Gastrocnemius medialis (tissue), 4 donors: ENCODE results near the gene DNAH3. TPM values are rescaled to one million over a fixed set of nuclear protein-coding genes. Genes with fewer than 3 reads are reported as not detected.

Experiments
- ATAC-seq, 2 donors: fragments of 150-250 bp; one replicate each; pipeline ENCODE4 v1.9.1; 2016
- DNase-seq, 2 donors: peaks; one replicate each; pipeline ENCODE4 v3.0.0-alpha.2; 2019
- H3K27ac ChIP-seq, 4 donors: fragments of 200-600 bp; sonication (generic); 1 replicate in 1 of 4; 2 replicates in 3 of 4; pipeline ENCODE4 v1.5.1; 2016 to 2018; ENCODE audit warnings: mild to moderate bottlenecking in 2 of 4, moderate library complexity in 1 of 4
- H3K27me3 ChIP-seq, 3 donors: fragments of 200-600 bp; sonication (generic) in 2 of 3; 1 replicate in 1 of 3; 2 replicates in 2 of 3; pipeline versions ENCODE4 v1.5.1 to v1.6.0; 2016 to 2019; ENCODE audit warnings: mild to moderate bottlenecking in 1 of 3, moderate library complexity in 1 of 3
- H3K36me3 ChIP-seq, 2 donors: fragments of 200-600 bp; sonication (generic) in 1 of 2; one replicate each; pipeline ENCODE4 v1.5.1; 2017 to 2018
- H3K4me1 ChIP-seq, 2 donors: fragments of 200-600 bp; sonication (generic) in 1 of 2; one replicate each; pipeline ENCODE4 v1.5.1; 2016 to 2017; ENCODE audit warnings: mild to moderate bottlenecking in 2 of 2
- H3K4me3 ChIP-seq, 4 donors: fragments of 200-600 bp; sonication (generic) in 3 of 4; 1 replicate in 1 of 4; 2 replicates in 3 of 4; pipeline ENCODE4 v1.5.1; 2016 to 2019; ENCODE audit warnings: mild to moderate bottlenecking in 2 of 4
- H3K9me3 ChIP-seq, 3 donors: fragments of 200-600 bp; sonication (generic) in 2 of 3; 1 replicate in 1 of 3; 2 replicates in 2 of 3; pipeline ENCODE4 v1.5.1; 2016 to 2019
- POLR2A ChIP-seq, 2 donors: fragments of 450-650 bp; IDR thresholded peaks; one replicate each; pipeline ENCODE4 v1.6.1; 2017; ENCODE audit warnings: antibody characterized with exemption in 2 of 2, mild to moderate bottlenecking in 2 of 2, moderate library complexity in 2 of 2
- in situ Hi-C, 4 donors: fragments of 200-750 bp; cut with MboI; loops; one replicate each; pipeline versions ENCODE4 v1.15.0 to v1.8.0; 2017; ENCODE audit warnings: low sequenced_read_pairs in 4 of 4
- intact Hi-C: fragments of 100-400 bp; cut with DNase I; formaldehyde crosslinking; loops from one replicate; pipeline ENCODE4 v1.15.1; 2023; ENCODE audit warnings: low total_unique reads
- total RNA-seq, 4 donors: library from RNA; depleted of rRNA; stranded (reverse); fragments of >200 nt; gene quantifications; one replicate each; pipeline versions ENCODE4 v1.1.0 to v1.2.3, GENCODE V29; 2016
- TF ChIP-seq, protein P1 (sequence below), 5 experiments: fragments of 450-650 bp in 3 of 5; fragments of 200-600 bp in 2 of 5; sonication (generic) in 2 of 5; IDR thresholded peaks in 4 of 5; conservative IDR thresholded peaks in 1 of 5; 1 replicate in 4 of 5; 2 replicates in 1 of 5; pipeline ENCODE4 v1.5.1; 2016 to 2019; ENCODE audit warnings: antibody characterized with exemption in 5 of 5, mild to moderate bottlenecking in 3 of 5, moderate library complexity in 3 of 5

Gene DNAH3
- total RNA-seq, 4 donors from 2014 or later = 0.02 to 0.47 (median 0.21) TPM

DNA sequence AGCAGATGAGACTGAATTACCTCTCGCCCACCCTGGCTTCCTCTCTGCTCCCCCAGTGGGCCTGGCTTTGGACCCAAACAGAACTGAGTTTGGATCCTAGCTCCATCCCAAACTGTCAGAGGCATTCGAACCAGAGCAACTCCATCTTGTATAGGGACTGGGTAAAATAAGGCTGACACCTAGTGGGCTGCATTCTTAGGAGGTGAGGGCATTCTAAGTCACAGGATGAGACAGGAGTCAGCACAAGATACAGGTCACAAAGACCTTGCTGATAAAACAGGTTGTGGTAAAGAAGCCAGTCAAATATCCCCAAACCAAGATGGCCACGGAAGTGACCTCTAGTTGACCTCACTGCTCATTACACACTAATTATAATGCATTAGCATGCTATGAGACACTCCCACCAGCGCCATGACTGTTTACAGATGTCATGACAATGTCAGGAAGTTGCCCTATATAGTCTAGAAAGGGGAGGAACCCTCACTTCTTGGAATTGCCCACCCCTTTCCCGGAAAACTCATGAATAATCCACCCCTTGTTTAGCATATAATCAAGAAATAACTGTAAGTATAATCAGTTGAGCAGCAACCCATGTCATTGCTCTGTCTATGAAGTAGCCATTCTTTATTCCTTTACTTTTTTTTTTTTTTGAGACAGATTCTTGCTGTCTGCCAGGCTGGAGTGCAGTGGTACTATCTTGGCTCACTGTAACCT is 205.6 kb downstream of the DNAH3 start:
- no peaks in the 10 kb centered on the region for H3K4me1 ChIP-seq
- no peaks in the 10 kb centered on the region for H3K27me3 ChIP-seq
- ATAC-seq = no peak
- no peak for DNase-seq
- H3K36me3 ChIP-seq = no peaks in the 10 kb centered on the region
- TF ChIP-seq POLR2A (IDR thresholded peaks at IDR 0.05) = no peak
- TF ChIP-seq, protein P1, sequence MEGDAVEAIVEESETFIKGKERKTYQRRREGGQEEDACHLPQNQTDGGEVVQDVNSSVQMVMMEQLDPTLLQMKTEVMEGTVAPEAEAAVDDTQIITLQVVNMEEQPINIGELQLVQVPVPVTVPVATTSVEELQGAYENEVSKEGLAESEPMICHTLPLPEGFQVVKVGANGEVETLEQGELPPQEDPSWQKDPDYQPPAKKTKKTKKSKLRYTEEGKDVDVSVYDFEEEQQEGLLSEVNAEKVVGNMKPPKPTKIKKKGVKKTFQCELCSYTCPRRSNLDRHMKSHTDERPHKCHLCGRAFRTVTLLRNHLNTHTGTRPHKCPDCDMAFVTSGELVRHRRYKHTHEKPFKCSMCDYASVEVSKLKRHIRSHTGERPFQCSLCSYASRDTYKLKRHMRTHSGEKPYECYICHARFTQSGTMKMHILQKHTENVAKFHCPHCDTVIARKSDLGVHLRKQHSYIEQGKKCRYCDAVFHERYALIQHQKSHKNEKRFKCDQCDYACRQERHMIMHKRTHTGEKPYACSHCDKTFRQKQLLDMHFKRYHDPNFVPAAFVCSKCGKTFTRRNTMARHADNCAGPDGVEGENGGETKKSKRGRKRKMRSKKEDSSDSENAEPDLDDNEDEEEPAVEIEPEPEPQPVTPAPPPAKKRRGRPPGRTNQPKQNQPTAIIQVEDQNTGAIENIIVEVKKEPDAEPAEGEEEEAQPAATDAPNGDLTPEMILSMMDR (IDR thresholded peaks at IDR 0.05 in 4 of 5, conservative IDR thresholded peaks at IDR 0.05 in 1 of 5) = no peak
- intact Hi-C loops (no loop called here), in situ Hi-C loops (no loop called here)
- no peak overlapping the region for H3K27ac ChIP-seq
- H3K4me3 ChIP-seq = no peak overlapping the region
- H3K9me3 ChIP-seq = no peaks in the 10 kb centered on the region

DNA sequence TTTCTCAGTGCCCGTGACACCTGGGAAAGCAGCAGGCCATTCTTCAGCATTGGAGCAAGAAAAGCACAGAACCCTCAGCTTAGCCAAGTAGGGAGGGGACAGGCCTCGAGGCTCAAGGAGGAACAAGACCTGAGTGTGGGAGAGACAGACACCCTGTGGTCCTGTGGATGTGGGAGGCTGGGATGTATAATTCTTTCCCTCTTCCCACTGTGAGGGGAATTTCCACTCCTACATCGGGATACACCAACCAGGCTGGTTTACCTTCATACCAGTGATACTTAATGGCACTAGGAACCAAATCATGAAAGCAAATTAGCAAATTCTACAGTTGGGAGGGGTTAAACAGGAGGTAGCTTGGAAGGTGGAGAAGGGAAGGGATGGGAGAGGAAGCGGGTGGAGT is 208.4 kb downstream of the DNAH3 start:
- Histone ChIP-seq H3K27me3 (no peaks in the 10 kb centered on the region), H3K27ac (no peak overlapping the region), H3K4me1 (no peaks in the 10 kb centered on the region), H3K4me3 (no peak overlapping the region), H3K9me3 (no peaks in the 10 kb centered on the region), H3K36me3 (no peaks in the 10 kb centered on the region)
- DNase-seq (no peak), ATAC-seq (no peak)
- in situ Hi-C loops = no loop called here
- TF ChIP-seq POLR2A (IDR thresholded peaks at IDR 0.05) = no peak
- TF ChIP-seq, protein P1 (IDR thresholded peaks at IDR 0.05 in 4 of 5, conservative IDR thresholded peaks at IDR 0.05 in 1 of 5) = no peak
- intact Hi-C loops = no loop called here

DNA sequence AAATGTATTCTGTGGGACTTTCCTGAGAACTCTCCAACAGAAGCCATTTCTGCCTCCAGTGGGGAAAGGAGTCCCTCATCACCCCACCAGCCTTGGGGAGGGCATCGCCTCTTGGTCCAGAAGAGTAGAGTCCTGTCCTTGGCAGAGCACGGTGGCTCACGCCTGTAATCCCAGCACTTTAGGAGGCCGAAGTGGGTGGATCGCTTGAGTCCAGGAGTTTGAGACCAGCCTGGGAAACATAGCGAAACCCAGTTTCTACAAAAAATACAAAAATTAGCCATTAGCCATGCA is 209.1 kb downstream of the DNAH3 start:
- DNase-seq (no peak), ATAC-seq (no peak)
- intact Hi-C loops (no loop called here), in situ Hi-C loops (no loop called here)
- Histone ChIP-seq H3K36me3 (no peaks in the 10 kb centered on the region), H3K27ac (no peak overlapping the region), H3K4me3 (no peak overlapping the region), H3K27me3 (no peaks in the 10 kb centered on the region), H3K4me1 (no peaks in the 10 kb centered on the region), H3K9me3 (no peaks in the 10 kb centered on the region)
- TF ChIP-seq, protein P1 (IDR thresholded peaks at IDR 0.05 in 4 of 5, conservative IDR thresholded peaks at IDR 0.05 in 1 of 5) = no peak
- no peak for TF ChIP-seq POLR2A (IDR thresholded peaks at IDR 0.05)

DNA sequence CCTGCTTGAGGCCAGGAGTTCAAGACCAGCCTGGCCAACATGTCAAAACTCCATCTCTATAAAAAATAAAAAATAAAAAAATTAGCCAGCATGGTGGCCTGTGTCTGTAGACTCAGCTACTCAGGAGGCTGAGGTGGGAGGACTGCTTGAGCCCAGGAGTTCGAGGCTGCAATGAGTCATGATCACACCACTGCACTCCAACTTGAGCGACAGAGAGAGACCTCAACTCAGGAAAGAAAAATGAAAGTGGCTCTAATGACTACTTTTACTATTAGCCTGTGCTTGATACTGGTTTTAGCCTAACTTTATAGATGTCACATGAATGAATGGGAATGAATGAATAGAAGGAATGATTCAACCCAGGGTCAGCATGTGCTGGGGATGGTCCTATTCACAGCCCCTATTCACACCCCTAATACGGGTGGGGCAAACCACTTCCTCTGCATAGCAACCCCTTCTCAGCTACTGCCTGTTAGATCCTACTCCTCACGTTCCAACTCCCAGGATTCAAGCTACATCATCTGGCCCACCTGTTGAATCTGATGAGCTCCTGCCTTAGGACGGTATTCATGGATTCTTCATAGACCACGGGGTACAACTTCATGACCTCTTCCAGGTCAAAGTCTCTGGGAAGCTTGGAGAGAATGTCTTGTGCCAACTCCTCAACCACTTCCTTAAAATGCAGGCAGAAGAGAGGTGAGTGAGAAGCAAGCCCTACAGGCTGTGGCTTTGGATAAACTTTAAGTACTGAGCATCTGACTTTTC is 209.6 kb downstream of the DNAH3 start:
- in situ Hi-C loops = no loop called here
- intact Hi-C loops = no loop called here
- DNase-seq (no peak), ATAC-seq (no peak)
- H3K4me3 ChIP-seq = no peak overlapping the region
- H3K36me3 ChIP-seq = no peaks in the 10 kb centered on the region
- H3K27me3 ChIP-seq = no peaks in the 10 kb centered on the region
- no peak overlapping the region for H3K27ac ChIP-seq
- H3K4me1 ChIP-seq = no peaks in the 10 kb centered on the region
- TF ChIP-seq POLR2A (IDR thresholded peaks at IDR 0.05) = no peak
- TF ChIP-seq, protein P1 (IDR thresholded peaks at IDR 0.05 in 4 of 5, conservative IDR thresholded peaks at IDR 0.05 in 1 of 5) = no peak
- no peaks in the 10 kb centered on the region for H3K9me3 ChIP-seq
